Testis (tissue), 2 donors: ENCODE data around the gene ADAT1.

Source experiments
- CTCF ChIP-seq, 3 experiments: fragments of 450-650 bp in 2 of 3; fragments of 200-600 bp in 1 of 3; sonication (generic) in 1 of 3; IDR thresholded peaks; one replicate each; pipeline ENCODE4 v1.5.1; 2016 to 2019; ENCODE audit warnings: antibody characterized with exemption in 3 of 3, mild to moderate bottlenecking in 2 of 3, moderate library complexity in 1 of 3
- POLR2A ChIP-seq: fragments of 450-650 bp; IDR thresholded peaks from one replicate; pipeline ENCODE4 v1.6.1; 2017; ENCODE audit warnings: antibody characterized with exemption, mild to moderate bottlenecking, moderate library complexity

DNA sequence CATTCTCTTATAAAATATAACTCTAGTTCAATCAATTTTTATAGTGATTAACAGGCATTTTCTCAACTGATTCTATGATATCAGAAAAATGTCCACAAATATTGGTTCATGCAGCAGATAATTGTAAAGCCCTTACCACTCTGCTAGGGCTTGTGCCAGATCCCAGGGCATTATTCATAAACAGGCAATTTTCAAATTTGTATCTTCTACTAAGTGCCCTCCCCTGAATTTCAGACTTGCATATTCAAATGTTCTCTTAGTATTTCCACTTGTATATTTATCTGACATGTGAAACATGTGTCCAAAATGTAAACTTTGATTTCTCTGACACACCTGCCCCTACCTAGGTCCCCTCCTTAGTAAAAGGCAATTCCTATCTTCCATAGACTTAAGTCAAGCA is 44.4 kb upstream of the ADAT1 start:
- TF ChIP-seq CTCF (IDR thresholded peaks at IDR 0.05) (no peak), POLR2A (no peak)
